ENCODE results near the gene CPT2. TPM values are rescaled to one million over a fixed set of nuclear protein-coding genes. Genes with fewer than 3 reads are reported as not detected.

The CPT2 gene
- total and polyA plus RNA-seq, 2 of the 4 experiments (the other 2 are of a cell fraction): 15.8 to 16.0 TPM

DNA sequence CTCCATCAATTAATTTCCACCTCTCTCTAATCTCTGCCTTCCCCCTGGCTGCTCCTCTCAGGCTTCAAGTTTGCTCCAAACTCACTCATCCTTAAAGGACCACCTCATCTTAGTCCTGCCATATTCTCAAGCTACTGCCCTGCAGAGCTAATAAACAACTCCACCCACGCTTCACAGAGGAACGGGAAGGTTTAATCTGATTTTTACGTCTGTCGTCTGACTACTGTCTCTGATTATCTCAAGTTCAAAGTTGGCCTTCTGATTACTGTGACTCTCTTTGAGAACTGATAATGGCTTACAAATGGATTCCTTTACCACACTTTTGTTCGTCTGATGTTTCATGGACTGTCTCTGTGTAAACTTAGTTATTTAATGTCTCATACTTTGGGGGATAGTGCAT, 7.6 kb upstream of the CPT2 start:
- no CpG with 5 or more reads among the region's 5 CpGs for WGBS, 2 experiments (ENCODE audit: extremely low coverage in 2 of 2, insufficient read length in 1 of 2)
- H3K36me3 ChIP-seq (ENCODE audit: control insufficient read depth, insufficient read depth, low read length): no peaks in the 10 kb centered on the region
- H2BK120ac ChIP-seq (ENCODE audit: low read depth, low read length): peak overlapping the region; percentile 90
- H3K9me1 ChIP-seq (ENCODE audit: insufficient read depth, low read length): peaks cover 22% of the 10 kb centered on the region
- no peaks in the 10 kb centered on the region for H3K9me3 ChIP-seq (ENCODE audit: control insufficient read depth, insufficient read depth, low read length)
- peak overlapping the region; percentile 29 for H2AFZ ChIP-seq (replicated peaks; ENCODE audit: low read length, poor library complexity)
- peak overlapping the region; percentile 30 for H3K14ac ChIP-seq (replicated peaks; ENCODE audit: low read depth, low read length)
- POLR2A ChIA-PET (ENCODE audit: unreplicated experiment): no interaction called here
- H3K9ac ChIP-seq (ENCODE audit: low read depth, low read length): no peak overlapping the region
- H3K23ac ChIP-seq (ENCODE audit: low read depth, low read length): peak overlapping the region; percentile 85; the same call in 1 of the 2 replicates
- H4K8ac ChIP-seq (ENCODE audit: low read depth in 2 of 2, low read length in 2 of 2): peak overlapping the region; percentile 63 to 75; a peak in 3 of 4 replicates
- peak overlapping the region; percentile 62; the same call in 1 of the 2 replicates for H3K27ac ChIP-seq (ENCODE audit: insufficient read depth, low read length)
- DNase-seq: peak; percentile 58
- H3K27me3 ChIP-seq (ENCODE audit: control insufficient read depth, insufficient read depth, low read length): no peaks in the 10 kb centered on the region
- in situ Hi-C loops (cut with MboI; ENCODE audit: low sequenced_read_pairs): loop anchor here (10.0 kb wide), 2 partner anchors 284 to 484 kb away; no protein-coding TSS in a partner anchor
- intact Hi-C loops (cut with micrococcal nuclease): loop anchor here (5.0 to 10.0 kb wide), 3 partner anchors 172 to 347 kb away; partner anchors contain the start of genes ECHDC2, SCP2 and ZYG11A
- peak overlapping the region; percentile 79 for H2BK20ac ChIP-seq (ENCODE audit: low read depth, low read length)
- H3K4ac ChIP-seq (ENCODE audit: low read depth, low read length): peak overlapping the region; percentile 91
- CTCF ChIA-PET: no interaction called here
- H2BK15ac ChIP-seq (ENCODE audit: low read depth, low read length): peak overlapping the region; percentile 74; the same call in 2 of the 3 replicates
- H3K56ac ChIP-seq (ENCODE audit: extremely low read depth, insufficient read depth, low read length): peak overlapping the region; percentile 39; the same call in 1 of the 2 replicates
- H4K20me1 ChIP-seq (ENCODE audit: insufficient read depth, low read length): no peaks in the 10 kb centered on the region
- H2BK5ac ChIP-seq (ENCODE audit: low read depth, low read length, poor library complexity, severe bottlenecking): peak overlapping the region; percentile 59
- H3K4me3 ChIP-seq (ENCODE audit: insufficient read depth, low read depth, low read length): no peak overlapping the region
- H3K4me1 ChIP-seq (ENCODE audit: control insufficient read depth, insufficient read depth, low read length): peaks cover 30% of the 10 kb centered on the region
- H2AK5ac ChIP-seq (ENCODE audit: low read depth, low read length): peak overlapping the region; percentile 29
- no TSS peak for BruUV-seq (replicated peaks)
- dilution Hi-C loops (cut with HindIII; ENCODE audit: low sequenced_read_pairs, unreplicated experiment): no loop called here
- peak; percentile 50 for ATAC-seq (ENCODE audit: low read depth)
- H4K91ac ChIP-seq (ENCODE audit: insufficient read depth, low read depth, low read length): peak overlapping the region; percentile 64; the same call in 1 of the 2 replicates
- peak overlapping the region; percentile 67 for H2AK9ac ChIP-seq (replicated peaks; ENCODE audit: low read depth, low read length, poor library complexity)
- H3K79me1 ChIP-seq (ENCODE audit: low read depth in 1 of 2, low read length in 2 of 2): no peaks in the 10 kb centered on the region
- H3K18ac ChIP-seq (ENCODE audit: low read depth, low read length): peak overlapping the region; percentile 83
- TF ChIP-seq BHLHE40 (IDR thresholded peaks at IDR 0.05; ENCODE audit: low read depth, low read length): peak; percentile 48; the same call in 1 of the 2 replicates
- TF ChIP-seq MAFK (IDR thresholded peaks at IDR 0.05; ENCODE audit: low read depth, low read length): no peak
- TF ChIP-seq MAZ (IDR thresholded peaks at IDR 0.05; ENCODE audit: borderline replicate concordance, low read depth, low read length): no peak
- no peak for TF ChIP-seq NFE2L2 (IDR thresholded peaks at IDR 0.05; ENCODE audit: low read depth, low read length)
- TF ChIP-seq FOS (IDR thresholded peaks at IDR 0.05; ENCODE audit: low read depth, low read length): no peak
- TF ChIP-seq SMC3 (IDR thresholded peaks at IDR 0.05; ENCODE audit: low read depth, low read length): no peak
- H4K5ac ChIP-seq (ENCODE audit: low read depth, low read length): peak overlapping the region; percentile 80
- H3K4me2 ChIP-seq (ENCODE audit: low read depth, low read length): peak overlapping the region; percentile 18; the same call in 1 of the 2 replicates
